Activated CD8-positive, alpha-beta memory T cell treated with anti-CD3 and anti-CD28 coated beads for 24 hours (primary cell): ENCODE measurements around the gene ADPRH.

Experiments
- DNase-seq: peaks from one replicate; pipeline ENCODE4 v3.0.0-alpha.2; 2020

ADPRH gene

GRCh38 chr3:119598410-119599098 is 19.3 kb downstream of the ADPRH start:
- no peak for DNase-seq

- DNase-seq = no peak
These were observed 20.4 kb downstream of the ADPRH start for GRCh38 chr3:119599558-119600174.

DNA sequence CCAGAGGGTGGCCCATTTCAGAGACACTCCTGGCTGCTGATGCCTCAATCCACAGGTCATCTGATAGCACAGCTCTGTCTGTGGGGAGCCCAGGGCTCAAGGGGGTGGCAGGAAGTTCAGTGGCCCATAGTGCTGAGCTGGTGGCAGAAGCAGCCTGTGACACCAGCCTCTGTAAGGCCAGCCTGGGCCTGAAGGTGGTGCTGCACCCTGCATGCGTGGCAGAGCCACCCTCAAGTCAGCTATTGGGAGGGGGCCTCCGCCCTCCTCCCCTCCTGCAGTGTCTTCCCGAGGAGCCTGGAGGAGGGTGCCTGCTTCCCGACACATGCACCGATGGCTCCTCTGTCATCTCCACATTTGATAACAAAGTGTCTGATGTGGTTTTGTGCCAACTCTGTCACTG is 21.4 kb downstream of the ADPRH start:
- DNase-seq = no peak

DNA sequence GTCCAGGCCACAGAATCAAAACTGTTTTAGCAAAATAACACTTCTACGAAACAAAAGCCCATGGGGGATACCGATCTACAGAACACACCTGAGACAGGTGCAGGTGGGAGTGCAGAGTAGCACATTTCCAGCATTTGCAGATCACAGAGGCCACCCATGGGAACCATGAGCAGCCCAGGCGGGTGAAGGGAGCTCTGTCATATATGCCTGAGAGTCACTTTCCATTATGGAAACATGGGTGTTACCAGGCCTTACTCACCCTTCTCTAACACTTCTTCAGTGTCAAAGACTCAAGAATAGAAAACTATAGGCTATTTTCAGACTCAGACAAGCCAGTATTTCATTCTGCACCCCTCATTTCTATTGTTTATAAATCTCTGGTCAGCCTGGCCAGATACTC is 21.9 kb downstream of the ADPRH start:
- no peak for DNase-seq

DNA sequence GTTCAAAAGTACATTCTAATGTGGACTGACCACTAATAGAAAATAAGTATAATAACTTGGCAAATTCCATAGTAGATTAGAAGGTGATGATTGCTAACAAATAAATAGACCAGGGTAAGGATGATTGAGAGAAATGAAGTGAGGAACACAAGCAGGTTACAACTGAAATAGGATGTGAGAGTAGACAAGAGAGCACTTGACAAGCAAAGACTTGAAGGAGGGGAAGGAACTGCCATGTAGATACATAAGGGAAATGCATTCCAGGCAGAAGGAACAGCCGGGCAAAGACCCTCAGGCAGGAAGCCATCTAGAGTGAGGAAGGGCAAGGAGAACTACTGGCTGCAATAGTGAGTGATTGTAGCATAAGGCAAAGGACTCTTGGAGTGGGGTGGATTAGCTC is 23.4 kb downstream of the ADPRH start:
- no peak for DNase-seq

DNA sequence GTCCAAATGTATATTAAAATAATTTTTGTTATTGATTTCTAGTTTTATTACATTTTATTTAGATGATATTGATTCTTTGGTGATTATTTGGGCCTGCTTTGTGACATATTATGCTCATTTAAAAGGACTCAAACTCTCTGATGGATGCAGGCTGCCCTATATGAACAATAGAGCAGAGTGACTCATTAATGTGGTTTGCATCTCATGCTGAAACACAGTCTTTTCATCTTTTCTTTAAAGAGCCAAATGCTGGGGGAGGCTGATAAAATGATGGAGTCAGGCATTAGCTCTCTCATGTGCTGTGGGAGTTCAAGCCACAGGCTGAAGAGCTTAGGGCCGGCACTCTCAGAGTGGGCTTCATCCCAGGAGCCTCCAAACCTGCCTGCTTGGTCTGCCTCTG is 25.6 kb downstream of the ADPRH start:
- no peak for DNase-seq

DNA sequence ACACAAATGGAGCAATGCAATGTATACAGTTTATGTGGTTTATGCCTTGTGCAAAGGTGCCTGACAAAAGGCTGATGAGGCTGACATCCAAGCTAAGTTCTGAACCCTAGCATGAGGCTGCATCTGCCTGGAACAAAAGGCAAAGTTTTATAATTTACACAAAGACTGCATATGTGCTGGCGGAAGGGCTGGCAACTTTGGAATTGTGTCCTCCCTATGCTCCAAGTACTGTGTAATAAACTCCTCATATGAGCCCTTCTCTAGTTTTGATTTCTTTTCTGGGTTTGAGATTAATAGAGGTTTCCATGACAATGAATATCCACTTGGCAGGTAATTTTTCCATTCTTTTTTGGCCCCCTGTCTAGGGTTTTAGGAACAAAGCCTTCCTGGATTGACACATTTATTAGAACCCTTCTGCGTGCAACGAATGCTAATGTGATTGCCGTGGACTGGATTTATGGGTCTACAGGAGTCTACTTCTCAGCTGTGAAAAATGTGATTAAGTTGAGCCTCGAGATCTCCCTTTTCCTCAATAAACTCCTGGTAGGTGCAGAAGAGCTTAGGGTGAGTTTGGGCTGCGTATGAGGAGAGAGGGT is 29.2 kb downstream of the ADPRH start:
- DNase-seq = peak; percentile 19

DNA sequence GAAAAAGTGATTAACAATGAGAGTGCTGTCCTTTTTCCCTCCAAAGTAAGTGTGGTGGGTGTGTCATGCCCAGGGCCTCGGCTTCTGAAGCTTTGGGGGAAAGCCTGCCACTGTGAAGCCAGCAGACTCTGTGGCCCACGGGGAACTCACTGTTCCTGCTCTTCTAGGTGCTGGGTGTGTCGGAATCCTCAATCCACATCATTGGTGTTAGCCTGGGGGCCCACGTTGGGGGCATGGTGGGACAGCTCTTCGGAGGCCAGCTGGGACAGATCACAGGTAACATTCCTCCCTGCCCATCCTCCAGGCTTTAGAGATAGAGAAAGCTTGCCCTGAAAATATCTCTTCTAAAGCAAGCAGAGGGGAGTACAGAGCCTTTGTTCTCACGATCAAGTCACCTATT is 30.0 kb downstream of the ADPRH start:
- peak; percentile 33 for DNase-seq

- no peak for DNase-seq
These were observed 32.4 kb downstream of the ADPRH start for GRCh38 chr3:119611664-119612063.

DNA sequence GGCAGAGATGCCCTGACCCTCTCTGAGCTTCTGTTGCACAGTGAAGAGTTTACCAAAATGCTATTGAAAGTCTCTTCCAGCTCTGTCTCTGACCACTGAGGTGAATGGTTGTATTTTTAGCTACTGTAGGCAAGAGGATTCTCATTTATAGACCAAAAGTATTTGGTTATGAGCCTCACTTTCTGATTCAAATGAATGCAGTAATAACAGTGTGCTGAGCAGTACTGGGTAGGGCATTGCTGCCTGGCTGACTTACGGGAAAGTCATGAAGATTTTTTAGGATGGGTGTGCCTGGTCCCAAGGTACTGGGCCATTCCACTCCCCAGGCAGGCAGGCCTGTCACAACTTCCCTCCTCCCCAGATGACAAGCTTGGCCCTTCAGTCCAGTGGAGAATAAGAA is 33.9 kb downstream of the ADPRH start:
- DNase-seq = no peak

DNA sequence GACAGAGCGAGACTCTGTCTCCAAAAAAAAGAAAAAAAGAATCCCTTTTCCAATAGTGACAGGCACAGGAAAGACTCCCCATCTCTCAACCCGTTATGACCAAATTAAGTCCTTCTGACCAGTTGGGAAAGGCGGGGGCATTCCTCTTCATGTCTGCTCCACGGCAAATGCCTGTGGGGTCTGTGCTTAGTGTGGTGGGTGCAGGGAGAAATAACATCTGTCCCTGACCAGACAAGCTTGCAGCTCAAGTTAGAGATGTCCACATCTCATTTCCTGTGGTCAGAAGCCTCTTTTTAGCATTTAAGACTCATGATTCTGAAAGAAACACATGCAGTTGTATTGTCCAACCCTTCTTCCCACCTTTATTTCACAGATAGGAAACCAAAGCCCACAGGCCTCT is 34.6 kb downstream of the ADPRH start:
- no peak for DNase-seq

- DNase-seq = peak; percentile 21
These were observed 36.8 kb downstream of the ADPRH start for GRCh38 chr3:119616056-119616455.

GRCh38 chr3:119619094-119619493 is 39.8 kb downstream of the ADPRH start:
- peak; percentile 24 for DNase-seq

- DNase-seq = peak; percentile 17
These were observed 41.6 kb downstream of the ADPRH start for GRCh38 chr3:119620899-119621298.

- DNase-seq = peak; percentile 11
These were observed 44.9 kb downstream of the ADPRH start for GRCh38 chr3:119624002-119624720.

DNA sequence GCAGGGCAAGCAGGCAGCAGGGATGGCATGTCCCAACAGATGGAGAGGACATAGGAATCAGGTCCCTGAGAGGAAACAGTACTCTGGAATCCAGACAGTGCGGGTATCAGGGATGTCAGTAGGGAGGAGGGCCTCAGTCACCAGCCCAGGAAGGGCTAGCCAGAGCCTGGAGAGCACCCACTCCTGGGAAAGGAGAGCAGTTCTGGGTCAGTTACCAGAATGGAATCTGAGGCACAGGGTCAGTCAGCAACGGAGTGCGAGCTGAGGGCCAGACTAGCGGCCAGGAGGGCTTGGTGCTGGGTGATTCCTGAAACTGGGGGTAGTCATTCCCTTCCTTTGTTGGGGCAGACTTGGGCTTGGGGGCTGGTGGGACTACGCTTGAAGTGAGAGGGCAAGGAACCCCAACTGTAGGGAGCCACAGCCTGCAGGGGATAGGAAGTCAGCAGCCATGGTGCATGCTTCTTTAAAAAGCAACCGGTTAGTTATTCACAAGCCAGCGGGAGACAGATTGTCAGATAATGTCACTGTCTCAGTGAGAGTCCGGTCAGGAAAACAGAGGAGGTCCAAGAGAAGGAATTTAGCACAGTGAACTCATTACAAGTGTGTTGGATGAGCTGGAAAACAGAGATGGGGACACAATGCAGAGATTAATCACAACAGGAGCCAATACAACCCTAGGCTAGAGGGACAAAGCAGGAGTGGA is 46.3 kb downstream of the ADPRH start:
- DNase-seq = no peak

- DNase-seq = no peak
These were observed 46.9 kb downstream of the ADPRH start for GRCh38 chr3:119626196-119626595.

GRCh38 chr3:119627461-119627860 is 48.2 kb downstream of the ADPRH start:
- no peak for DNase-seq

GRCh38 chr3:119628390-119628789 is 49.1 kb downstream of the ADPRH start:
- DNase-seq = no peak

GRCh38 chr3:119628816-119629445 is 49.6 kb downstream of the ADPRH start:
- DNase-seq = no peak

- peak; percentile 48 for DNase-seq
These were observed 51.0 kb downstream of the ADPRH start for GRCh38 chr3:119630128-119630879.

- no peak for DNase-seq
These were observed 51.6 kb downstream of the ADPRH start for GRCh38 chr3:119630880-119631329.
